Amniotic epithelial cell (primary cell): Measurements from ENCODE around the gene FOXI1.
A peak's percentile ranks its signal among the peaks of the same experiment; 100 is the strongest.

Experiments used
- DNase-seq: peaks from one replicate; pipeline ENCODE4 v3.0.0-alpha.2; 2010; ENCODE audit warnings: low read depth

FOXI1 gene

GRCh38 chr5:170092455-170093101, 13.1 kb upstream of the FOXI1 start:
- no peak for DNase-seq

GRCh38 chr5:170094329-170094728, 11.4 kb upstream of the FOXI1 start:
- peak; percentile 7 for DNase-seq

GRCh38 chr5:170095646-170096045, 10.1 kb upstream of the FOXI1 start:
- no peak for DNase-seq

GRCh38 chr5:170097934-170098333, 7.8 kb upstream of the FOXI1 start:
- no peak for DNase-seq

DNA sequence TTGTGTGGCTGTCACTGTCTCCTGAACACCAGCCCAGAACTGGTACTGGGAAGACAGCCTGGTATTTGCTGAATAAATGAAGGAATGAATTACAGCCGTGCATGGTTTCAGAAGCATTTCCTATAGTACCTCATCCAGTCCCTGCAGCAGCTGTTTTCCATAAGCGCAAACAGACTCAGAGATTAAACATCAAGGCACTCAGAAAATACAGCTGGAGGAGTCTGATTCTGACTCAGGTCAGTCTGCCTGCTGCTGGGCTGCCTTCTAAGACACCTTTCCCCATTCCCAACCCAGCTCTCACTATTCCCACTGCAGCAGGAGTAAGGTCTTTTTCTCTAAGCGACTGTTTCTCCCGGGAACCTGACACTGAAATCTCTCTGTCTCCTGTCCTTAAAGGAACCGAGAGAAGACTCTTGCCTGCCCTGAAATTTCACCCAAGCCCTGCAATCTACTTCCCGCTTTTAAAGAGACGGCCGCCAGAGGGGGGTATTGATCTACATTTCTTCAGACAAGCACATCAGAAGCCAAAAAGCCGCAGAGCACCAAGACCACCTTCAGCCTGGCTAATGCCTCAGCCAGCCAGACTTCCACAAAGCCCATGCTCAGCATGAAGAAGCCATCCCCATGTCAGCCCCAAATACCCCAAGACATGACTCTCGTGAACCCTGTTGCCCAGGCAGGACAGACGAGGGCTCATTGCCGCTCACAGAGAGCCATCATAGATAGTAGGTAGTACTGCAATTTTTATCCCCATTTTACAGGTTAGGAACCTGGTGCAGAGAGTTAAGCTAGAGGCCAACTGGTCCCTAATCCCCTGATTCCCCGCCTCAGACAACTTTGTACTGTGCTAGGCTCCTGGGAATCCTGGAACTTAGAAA, 5.4 kb upstream of the FOXI1 start:
- DNase-seq, result peak; percentile 59

DNA sequence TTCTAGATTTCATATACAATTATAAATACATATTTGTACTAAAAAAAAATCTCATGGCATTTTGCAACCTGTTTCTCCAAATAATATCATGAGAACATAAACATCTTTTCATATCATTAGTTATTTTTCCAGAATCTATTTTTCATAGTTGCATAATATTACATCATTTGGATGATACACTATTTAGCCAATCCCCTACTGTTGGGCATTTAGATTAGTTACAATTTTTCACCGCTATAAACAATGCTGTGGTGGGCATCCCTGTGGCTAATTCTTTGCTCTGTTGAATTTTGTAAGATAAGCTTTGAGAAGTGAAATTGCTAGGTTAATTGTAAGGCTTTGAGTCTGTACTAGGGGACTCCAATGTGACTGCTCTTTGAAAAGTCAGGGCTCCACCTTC, 2.2 kb upstream of the FOXI1 start:
- no peak for DNase-seq

GRCh38 chr5:170104299-170104698, 1.4 kb upstream of the FOXI1 start:
- no peak for DNase-seq

DNA sequence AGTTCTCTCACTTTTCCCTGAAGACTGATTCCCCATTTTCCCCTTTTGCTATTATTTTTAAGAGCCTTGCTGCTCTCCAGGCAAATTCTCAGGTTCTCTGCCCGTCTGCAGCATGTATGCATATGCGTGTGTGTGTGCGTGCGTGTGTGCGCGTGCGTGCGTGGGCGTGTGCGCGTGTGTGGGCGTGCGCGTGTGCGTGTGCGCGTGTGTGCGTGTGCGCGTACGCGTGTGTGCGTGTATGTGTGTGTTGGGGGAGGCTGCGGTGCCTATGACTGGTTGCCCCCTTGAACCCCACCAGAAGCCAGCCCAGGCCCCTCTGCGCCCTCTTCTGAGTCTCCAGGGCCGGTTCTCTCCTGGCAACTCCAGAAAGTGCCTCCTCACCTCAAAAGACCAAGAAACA, 987 bp upstream of the FOXI1 start:
- no peak for DNase-seq

DNA sequence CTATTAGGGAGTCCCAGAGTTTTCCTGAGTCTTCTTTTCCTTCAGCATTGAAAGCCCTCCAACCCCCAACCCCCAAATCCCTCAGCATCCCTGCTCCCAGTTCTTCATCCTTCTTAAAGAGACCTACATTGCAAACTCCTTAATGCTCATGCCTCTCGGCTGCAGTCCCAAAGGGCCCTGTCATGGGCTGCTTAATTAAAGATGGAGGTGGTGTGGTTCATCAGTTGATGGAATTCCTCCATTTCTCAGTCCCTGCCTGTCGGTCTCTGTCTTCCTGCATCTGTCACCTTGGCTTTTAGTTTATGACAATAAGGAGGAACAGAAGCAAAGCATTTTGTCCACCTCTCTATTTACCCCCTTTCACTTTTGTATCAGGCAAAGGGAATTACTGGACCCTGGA, 2.0 kb downstream of the FOXI1 start:
- no peak for DNase-seq

- no peak for DNase-seq
Observed at GRCh38 chr5:170108266-170108785, 2.6 kb downstream of the FOXI1 start.

- no peak for DNase-seq
Observed at GRCh38 chr5:170109059-170110031, 3.6 kb downstream of the FOXI1 start.

DNA sequence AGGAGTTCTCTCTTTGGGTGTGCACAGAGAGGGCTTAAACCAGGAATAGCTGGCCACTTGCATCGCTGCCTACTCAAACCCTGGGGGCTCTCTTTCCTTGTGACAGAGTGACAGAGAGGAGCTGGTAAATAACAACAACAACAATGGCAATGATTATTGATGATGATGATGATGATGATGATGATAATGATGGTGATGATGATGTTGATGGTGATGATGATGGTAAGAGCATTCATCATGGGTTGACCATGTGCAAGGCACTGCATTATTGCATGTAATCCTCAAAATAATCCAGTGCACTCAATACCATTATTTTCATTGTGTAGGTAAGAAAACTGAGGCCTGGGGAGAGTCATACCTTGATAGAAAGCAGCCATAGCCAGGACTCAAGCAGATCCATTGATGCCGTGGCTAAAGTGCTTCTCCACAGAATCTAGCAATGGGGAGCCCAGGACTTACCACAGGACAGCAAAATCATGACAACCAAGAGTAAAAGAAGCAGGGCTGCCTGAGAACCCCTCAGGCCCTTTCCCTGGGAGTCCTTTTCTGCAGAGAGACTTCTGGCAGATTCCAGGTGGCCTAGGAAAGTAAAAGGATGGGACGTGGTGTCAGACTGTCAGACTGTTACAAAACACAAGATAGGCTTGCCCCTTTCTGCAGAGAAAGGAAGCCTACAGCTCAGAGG, 4.8 kb downstream of the FOXI1 start:
- no peak for DNase-seq

DNA sequence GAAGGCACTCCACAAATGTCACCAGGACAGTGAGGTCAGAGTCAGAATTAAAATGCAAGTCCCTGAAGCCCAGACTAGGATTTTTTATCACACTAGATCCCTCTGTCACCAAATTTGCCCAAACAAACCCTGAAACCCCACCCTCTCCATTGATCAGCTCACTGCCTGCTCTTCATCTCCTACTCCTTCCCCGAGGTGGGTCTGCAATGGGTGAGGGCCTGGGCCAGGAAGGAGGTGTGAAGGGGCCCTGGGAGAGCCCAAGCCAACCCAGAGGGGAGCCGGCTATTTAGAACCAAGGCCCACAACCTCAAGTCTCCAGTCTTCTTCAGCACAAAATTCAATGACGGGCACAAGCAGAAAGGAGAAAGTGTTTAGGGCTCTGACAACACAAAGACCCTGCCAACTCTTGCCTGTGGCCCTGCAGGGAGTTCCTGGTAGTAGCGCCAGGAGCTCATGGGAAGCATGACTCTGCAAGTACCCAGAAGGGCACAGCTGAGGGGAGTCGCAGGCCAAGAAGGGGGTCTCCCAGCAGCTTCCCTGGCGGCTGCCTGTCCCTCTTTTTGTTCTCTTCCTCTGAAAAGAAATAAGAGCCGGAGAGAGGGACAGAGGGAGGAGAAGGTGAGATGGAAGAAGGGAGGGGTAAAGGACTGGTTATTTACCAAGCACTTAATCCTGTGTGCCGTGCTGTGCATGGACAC, 5.5 kb downstream of the FOXI1 start:
- DNase-seq, result no peak

GRCh38 chr5:170112876-170113521, 7.3 kb downstream of the FOXI1 start:
- no peak for DNase-seq

DNA sequence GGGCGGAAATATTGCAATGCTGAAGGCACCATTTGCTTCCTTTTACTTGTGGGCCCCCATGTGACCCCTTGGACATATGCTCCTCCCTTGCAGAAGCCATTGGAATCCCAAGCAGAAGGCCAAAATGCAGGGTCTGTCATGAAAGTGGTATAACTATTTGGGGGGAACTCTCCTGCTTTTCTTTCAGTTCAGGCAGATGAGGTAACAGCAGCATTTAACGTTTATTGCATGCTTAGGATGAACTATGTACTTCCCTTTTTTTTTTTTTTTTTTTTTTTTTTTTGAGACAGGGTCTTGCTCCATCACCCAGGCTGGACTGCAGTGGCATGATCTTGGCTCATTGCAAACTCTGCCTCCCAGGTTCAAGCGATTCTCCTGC, 7.8 kb downstream of the FOXI1 start:
- DNase-seq, result no peak

- no peak for DNase-seq
Observed at GRCh38 chr5:170114271-170114670, 8.6 kb downstream of the FOXI1 start.

DNA sequence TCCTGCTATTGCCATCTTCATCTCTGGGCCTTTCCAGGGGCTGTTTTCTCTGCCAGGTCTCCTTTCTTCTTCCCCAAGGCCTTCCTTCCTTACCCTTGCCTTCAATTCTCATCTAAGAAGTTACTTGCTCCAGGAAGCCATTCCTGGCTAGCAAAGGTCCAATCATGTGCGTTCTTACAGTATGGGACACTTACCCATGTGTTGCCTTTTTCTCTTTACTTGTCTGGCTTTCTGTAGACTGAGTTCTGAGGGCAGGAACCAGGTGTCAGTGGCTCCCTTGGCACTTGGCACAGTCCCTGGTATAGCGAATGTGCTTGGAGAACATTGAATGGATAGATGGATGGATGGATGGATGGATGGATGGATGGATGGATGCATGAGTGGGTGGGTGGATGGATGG, 10.2 kb downstream of the FOXI1 start:
- no peak for DNase-seq

GRCh38 chr5:170117736-170118135, 12.0 kb downstream of the FOXI1 start:
- DNase-seq, result no peak

DNA sequence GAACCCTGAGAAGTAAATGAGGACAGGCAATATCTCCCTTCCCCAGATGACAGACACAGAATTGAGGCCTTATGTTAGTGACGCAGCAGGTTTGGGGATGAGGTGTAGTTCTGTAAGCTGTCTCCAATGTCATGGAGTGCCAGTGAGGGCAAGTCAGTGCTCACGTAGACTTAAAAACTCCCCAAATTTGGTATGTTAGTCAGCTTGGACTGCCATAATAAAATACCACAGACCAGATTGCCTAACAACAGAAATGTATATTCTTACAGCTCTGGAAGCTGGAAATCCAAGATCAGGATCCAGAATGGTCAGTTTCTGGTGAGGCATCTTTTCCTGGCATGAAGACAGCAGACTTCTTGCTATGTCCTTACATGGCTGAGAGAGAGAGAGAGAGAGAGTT, 14.9 kb downstream of the FOXI1 start:
- DNase-seq, result peak; percentile 42

- peak; percentile 18 for DNase-seq
Observed at GRCh38 chr5:170121321-170121720, 15.6 kb downstream of the FOXI1 start.
